ENCODE measurements around the gene TRAPPC2L. TPM values are rescaled to one million over a fixed set of nuclear protein-coding genes. Genes with fewer than 3 reads are reported as not detected.

Gene TRAPPC2L
- total and polyA plus RNA-seq, 2 of the 13 experiments (the other 11 are each of a cell fraction or from before 2014, with no cell fraction given), result 96.3 to 107 TPM

GRCh38 chr16:88812513-88813268 is 44.2 kb upstream of the TRAPPC2L start (continued):
- TF ChIP-seq ZSCAN5A (CRISPR knock-in tag; IDR thresholded peaks at IDR 0.05; ENCODE audit: borderline replicate concordance), result peak; percentile 4; the same call in 1 of the 2 replicates
- TF ChIP-seq SMYD3 (CRISPR knock-in tag; IDR thresholded peaks at IDR 0.05), result 0 out of 2 replicates have a peak, but pooled peaks have one; percentile 71
- no peak for TF ChIP-seq STAT5B (CRISPR knock-in tag; IDR thresholded peaks at IDR 0.05)
- 0 out of 2 replicates have a peak, but pooled peaks have one; percentile 5 for TF ChIP-seq HNF1B (CRISPR knock-in tag; IDR thresholded peaks at IDR 0.05)
- no peak for TF ChIP-seq RFXAP (CRISPR knock-in tag; IDR thresholded peaks at IDR 0.05; ENCODE audit: borderline replicate concordance)
- TF ChIP-seq PRDM4 (CRISPR knock-in tag; IDR thresholded peaks at IDR 0.05; ENCODE audit: borderline replicate concordance), result no peak
- 0 out of 2 replicates have a peak, but pooled peaks have one; percentile 34 for TF ChIP-seq NR2F6 (IDR thresholded peaks at IDR 0.05)
- no peak; the same call in 1 of the 2 replicates for TF ChIP-seq NR2F6 (CRISPR knock-in tag; IDR thresholded peaks at IDR 0.05)
- no peak for TF ChIP-seq ZNF713 (CRISPR knock-in tag; IDR thresholded peaks at IDR 0.05)
- peak; percentile 11 for TF ChIP-seq ZNF781 (CRISPR knock-in tag; IDR thresholded peaks at IDR 0.05; ENCODE audit: borderline replicate concordance, not compliant biosample characterization)
- TF ChIP-seq BCLAF1 (IDR thresholded peaks at IDR 0.05), result no peak
- TF ChIP-seq ZNF878 (CRISPR knock-in tag; IDR thresholded peaks at IDR 0.05), result no peak
- no peak for TF ChIP-seq NR0B2 (CRISPR knock-in tag; IDR thresholded peaks at IDR 0.05)
- no peak for TF ChIP-seq HCFC1 (IDR thresholded peaks at IDR 0.05; ENCODE audit: low read depth, low read length)
- no peak for TF ChIP-seq CBFB (CRISPR knock-in tag; IDR thresholded peaks at IDR 0.05)
- TF ChIP-seq ZNF333 (CRISPR knock-in tag; IDR thresholded peaks at IDR 0.05; ENCODE audit: borderline replicate concordance), result no peak
- peak; percentile 55; the same call in 1 of the 2 replicates for TF ChIP-seq RXRA (CRISPR knock-in tag; IDR thresholded peaks at IDR 0.05)
- 0 out of 2 replicates have a peak, but pooled peaks have one; percentile 9 for TF ChIP-seq NCOR1 (IDR thresholded peaks at IDR 0.05; ENCODE audit: borderline replicate concordance, low read length)
- no peak for TF ChIP-seq ZSCAN12 (CRISPR knock-in tag; IDR thresholded peaks at IDR 0.05)
- no peak for TF ChIP-seq KMT2B (CRISPR knock-in tag; IDR thresholded peaks at IDR 0.05)

Data from HepG2 (cell line).